Parathyroid adenoma (tissue), 2 donors: ENCODE results near the gene SPP1.

ENCODE experiments used
- H2AFZ ChIP-seq: fragments of 300-600 bp; sonication (generic); one replicate; pipeline ENCODE4 v1.7.0; 2017; ENCODE audit warnings: antibody characterized with exemption, mild to moderate bottlenecking
- H3K27ac ChIP-seq: fragments of 300-600 bp; sonication (generic); one replicate; pipeline ENCODE4 v1.7.0; 2017
- H3K27me3 ChIP-seq: fragments of 300-600 bp; sonication (generic); one replicate; pipeline ENCODE4 v1.7.0; 2017; ENCODE audit warnings: low read length; ENCODE audit not compliant: control insufficient read depth, insufficient read depth
- H3K36me3 ChIP-seq: fragments of 300-600 bp; sonication (generic); one replicate; pipeline ENCODE4 v1.7.0; 2017; ENCODE audit warnings: low read length; ENCODE audit not compliant: control insufficient read depth, insufficient read depth
- H3K4me1 ChIP-seq: fragments of 300-600 bp; sonication (generic); one replicate; pipeline ENCODE4 v1.7.0; 2017; ENCODE audit warnings: control low read depth
- H3K4me2 ChIP-seq: fragments of 300-600 bp; sonication (generic); one replicate; pipeline ENCODE4 v1.7.0; 2017; ENCODE audit warnings: low read length
- H3K4me3 ChIP-seq: fragments of 300-600 bp; sonication (generic); one replicate; pipeline ENCODE4 v1.7.0; 2017; ENCODE audit warnings: low read depth, low read length
- H3K79me2 ChIP-seq: fragments of 300-600 bp; sonication (generic); one replicate; pipeline ENCODE4 v1.7.0; 2017; ENCODE audit warnings: control low read depth
- H3K9ac ChIP-seq: fragments of 300-600 bp; sonication (generic); one replicate; pipeline ENCODE4 v1.7.0; 2017; ENCODE audit warnings: mild to moderate bottlenecking
- H3K9me3 ChIP-seq: fragments of 300-600 bp; sonication (generic); one replicate; pipeline ENCODE4 v1.7.0; 2017; ENCODE audit warnings: low read length; ENCODE audit not compliant: control insufficient read depth
- CTCF ChIP-seq: fragments of 300-600 bp; sonication (generic); IDR thresholded peaks from one replicate; pipeline ENCODE4 v1.7.0; 2017; ENCODE audit warnings: antibody characterized with exemption, mild to moderate bottlenecking
- donor health status: primary hyperparathyroidism.

SPP1 gene

GRCh38 chr4:87950936-87951511 lies 24.5 kb upstream of the SPP1 start:
- Histone ChIP-seq H3K27me3 (no peaks in the 10 kb centered on the region), H3K9ac (no peak overlapping the region), H3K36me3 (no peaks in the 10 kb centered on the region), H3K27ac (no peak overlapping the region), H3K4me2 (no peak overlapping the region), H3K9me3 (no peaks in the 10 kb centered on the region), H3K4me1 (no peaks in the 10 kb centered on the region), H2AFZ (no peak overlapping the region), H3K79me2 (no peaks in the 10 kb centered on the region), H3K4me3 (no peak overlapping the region)
- no peak for TF ChIP-seq CTCF

- Histone ChIP-seq H3K4me3 (no peak overlapping the region), H3K4me1 (no peaks in the 10 kb centered on the region), H2AFZ (no peak overlapping the region), H3K79me2 (no peaks in the 10 kb centered on the region), H3K27me3 (no peaks in the 10 kb centered on the region), H3K9ac (no peak overlapping the region), H3K9me3 (no peaks in the 10 kb centered on the region), H3K36me3 (no peaks in the 10 kb centered on the region), H3K4me2 (no peak overlapping the region), H3K27ac (no peak overlapping the region)
- TF ChIP-seq CTCF: no peak
These were observed 21.7 kb upstream of the SPP1 start for GRCh38 chr4:87953826-87954225.

- Histone ChIP-seq H3K9ac (no peak overlapping the region), H3K4me2 (no peak overlapping the region), H2AFZ (no peak overlapping the region), H3K79me2 (no peaks in the 10 kb centered on the region), H3K9me3 (no peaks in the 10 kb centered on the region), H3K27ac (no peak overlapping the region), H3K4me3 (no peak overlapping the region), H3K4me1 (no peaks in the 10 kb centered on the region), H3K36me3 (no peaks in the 10 kb centered on the region), H3K27me3 (no peaks in the 10 kb centered on the region)
- no peak for TF ChIP-seq CTCF
These were observed 19.0 kb upstream of the SPP1 start for GRCh38 chr4:87956501-87956900.

GRCh38 chr4:87957061-87957460 lies 18.5 kb upstream of the SPP1 start:
- Histone ChIP-seq H3K4me2 (no peak overlapping the region), H3K4me3 (no peak overlapping the region), H3K9me3 (no peaks in the 10 kb centered on the region), H3K27ac (no peak overlapping the region), H3K27me3 (no peaks in the 10 kb centered on the region), H3K79me2 (no peaks in the 10 kb centered on the region), H2AFZ (no peak overlapping the region), H3K36me3 (no peaks in the 10 kb centered on the region), H3K9ac (no peak overlapping the region), H3K4me1 (no peaks in the 10 kb centered on the region)
- no peak for TF ChIP-seq CTCF

- Histone ChIP-seq H3K4me3 (no peak overlapping the region), H3K36me3 (no peaks in the 10 kb centered on the region), H2AFZ (no peak overlapping the region), H3K4me2 (no peak overlapping the region), H3K27me3 (no peaks in the 10 kb centered on the region), H3K79me2 (no peaks in the 10 kb centered on the region), H3K9ac (no peak overlapping the region), H3K4me1 (no peaks in the 10 kb centered on the region), H3K27ac (no peak overlapping the region), H3K9me3 (no peaks in the 10 kb centered on the region)
- TF ChIP-seq CTCF: no peak
These were observed 13.5 kb upstream of the SPP1 start for GRCh38 chr4:87961993-87962392.
